Left cardiac atrium (tissue), 4 donors: ENCODE data around the gene MYO1F. TPM values are rescaled to one million over a fixed set of nuclear protein-coding genes. Genes with fewer than 3 reads are reported as not detected.
A peak's percentile ranks its signal among the peaks of the same experiment; 100 is the strongest.

Source experiments
- ATAC-seq, 2 donors: fragments of 200-7000 bp; cut with Tn5 transposase; one replicate each; pipeline ENCODE4 v1.9.1; 2020; ENCODE audit warnings: mild to moderate bottlenecking in 2 of 2, moderate library complexity in 2 of 2
- DNase-seq: peaks from one replicate; pipeline ENCODE4 v3.0.0-alpha.2; 2020
- intact Hi-C, 2 donors: fragments of 100-400 bp; cut with DNase I; formaldehyde crosslinking; loops; one replicate each; pipeline versions ENCODE4 v1.14.1 to v1.15.1; 2022 to 2023
- total RNA-seq, 2 donors: library from RNA; stranded (reverse); fragmentation: NEBNext Ultra II Directional; extraction: Animal tissue kit (Norgen Biotek cat#: 25700); gene quantifications; one replicate each; pipeline ENCODE4 v1.2.1, GENCODE V29; 2021
- donor health status: DM: no; HTN: yes; CAD: no.
- donor health status: DM: no; HTN: yes; CAD: no; lungs with severe emphysema.
- donor health status: DM: yes; HTN: yes; CAD: no.
- donor health status: Dilated cardiomyopathy.

The MYO1F gene
- total RNA-seq, 2 donors from 2014 or later = 13.2 to 19.5 TPM

GRCh38 chr19:8485561-8486371 is 91.5 kb downstream of the MYO1F start:
- ATAC-seq (no peak), DNase-seq (no peak)
- intact Hi-C loops = no loop called here

- ATAC-seq = peak in 1 of 2 donors; percentile 30
Measured at GRCh38 chr19:8484331-8484894, 92.8 kb downstream of the MYO1F start.

DNA sequence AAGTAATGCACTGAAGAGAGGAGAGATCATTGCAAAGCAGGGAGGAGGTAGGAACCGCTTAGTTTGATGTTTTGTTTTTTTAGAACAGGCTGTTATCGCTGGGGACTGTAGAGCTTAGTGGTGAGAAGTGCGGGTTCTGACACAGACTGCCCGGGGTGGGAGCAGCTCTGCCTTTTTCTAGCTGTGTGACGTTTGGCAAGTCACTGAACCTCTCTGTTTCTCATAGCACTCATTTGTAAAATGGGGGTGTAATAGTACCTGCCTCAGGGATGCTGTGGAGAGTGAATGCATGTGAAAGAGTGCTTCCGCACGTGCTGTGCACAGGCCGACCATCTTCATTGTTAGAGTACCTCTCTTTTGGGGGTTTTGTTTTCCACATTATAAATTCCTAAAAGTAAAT is 94.1 kb downstream of the MYO1F start:
- intact Hi-C loops = no loop called here
- no peak for DNase-seq

More at GRCh38 chr19:8484331-8484894, 92.8 kb downstream of the MYO1F start:
- DNase-seq = peak; percentile 63
- intact Hi-C loops = no loop called here

DNA sequence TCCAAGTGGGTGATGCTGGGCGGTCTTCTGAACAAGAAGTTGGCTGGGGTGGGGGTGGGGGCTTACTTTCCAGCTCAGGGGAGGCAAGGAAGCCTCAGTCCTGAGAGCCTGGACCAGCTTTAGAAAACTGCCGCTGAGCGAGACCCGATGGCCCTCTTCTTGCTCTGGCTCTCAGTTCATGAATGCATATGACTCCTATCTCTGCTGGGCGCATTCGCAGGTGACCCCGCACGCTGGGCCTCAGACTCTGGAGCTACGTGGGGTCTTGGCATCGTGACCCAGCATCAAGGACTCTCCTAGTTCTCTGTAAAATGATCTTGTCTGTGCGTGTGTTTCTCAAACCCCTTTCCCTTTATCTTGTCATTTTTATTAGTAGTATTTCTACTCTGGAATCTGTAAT is 94.5 kb downstream of the MYO1F start:
- DNase-seq (no peak), ATAC-seq (no peak)
- intact Hi-C loops = no loop called here

More for the DNA sequence above, 94.1 kb downstream of the MYO1F start:
- ATAC-seq = no peak

DNA sequence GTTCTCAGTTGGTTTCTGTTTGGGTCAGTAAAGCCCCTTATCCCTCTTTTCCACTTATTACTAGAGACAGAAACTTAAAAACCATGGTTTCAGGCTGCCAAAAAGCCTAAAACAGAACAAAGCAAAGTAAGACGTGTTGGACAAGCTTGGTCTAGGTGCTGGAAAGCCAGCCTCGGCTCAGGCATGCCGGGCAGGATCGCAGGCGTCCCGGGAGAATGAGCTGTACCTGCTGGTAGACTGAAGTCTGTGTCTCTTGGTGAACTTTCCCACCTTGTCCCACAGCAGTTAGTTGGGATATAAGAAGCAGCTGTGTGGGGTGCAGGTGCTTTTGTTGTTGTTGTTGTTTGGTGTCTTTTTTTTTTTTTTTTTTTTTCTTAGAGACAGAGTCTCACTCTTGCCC is 95.6 kb downstream of the MYO1F start:
- no peak for ATAC-seq
- intact Hi-C loops = no loop called here

GRCh38 chr19:8481201-8481600 is 96.0 kb downstream of the MYO1F start:
- intact Hi-C loops = no loop called here
- DNase-seq = no peak
- peak in 1 of 2 donors; percentile 6 for ATAC-seq

More for the DNA sequence above, 95.6 kb downstream of the MYO1F start:
- DNase-seq = no peak

DNA sequence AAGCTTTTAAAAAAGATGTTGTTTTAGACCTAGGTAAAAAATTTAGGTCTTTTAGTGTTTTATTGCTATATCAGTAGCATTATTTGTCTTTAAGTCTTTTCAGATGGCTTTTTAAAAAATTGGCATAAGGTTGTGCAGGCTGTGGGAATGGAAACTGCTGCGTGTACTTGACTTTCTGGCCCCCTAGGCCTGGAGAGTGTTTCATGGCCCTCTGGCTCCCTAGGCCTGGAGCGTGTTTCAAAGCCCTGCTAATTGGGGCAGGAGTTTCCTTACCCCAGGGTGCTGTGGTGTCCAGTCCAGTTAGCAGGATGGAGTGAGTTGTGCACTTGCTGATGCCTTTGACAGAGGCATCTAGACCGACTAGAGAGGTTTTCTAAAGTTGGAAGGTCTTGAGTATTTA is 98.6 kb downstream of the MYO1F start:
- no peak for DNase-seq
- intact Hi-C loops = no loop called here

DNA sequence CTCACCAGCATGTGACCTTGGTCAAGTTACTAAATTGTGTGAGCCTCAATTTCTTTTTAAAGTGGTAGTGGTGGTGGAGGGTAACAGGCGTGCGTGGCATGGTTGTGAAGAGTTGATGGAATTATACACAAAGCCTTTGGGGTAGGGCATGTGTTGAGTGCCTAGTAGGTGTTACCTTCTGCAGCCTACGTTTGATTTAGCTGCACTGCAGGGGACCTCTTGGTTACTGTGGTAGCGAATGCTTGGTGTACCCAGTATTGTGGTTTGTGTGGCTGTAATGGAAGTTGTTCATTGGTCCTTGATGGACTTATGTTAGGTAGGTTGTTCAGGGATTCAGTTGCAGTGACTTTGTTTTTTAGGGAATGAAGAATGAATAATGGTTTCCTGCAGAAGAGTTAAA is 99.4 kb downstream of the MYO1F start:
- intact Hi-C loops = no loop called here
- no peak for DNase-seq
- no peak for ATAC-seq

More for the DNA sequence above, 98.6 kb downstream of the MYO1F start:
- no peak for ATAC-seq

GRCh38 chr19:8476524-8476923 is 100.7 kb downstream of the MYO1F start:
- DNase-seq (no peak), ATAC-seq (peak; percentile 9 to 39)
- intact Hi-C loops = no loop called here

DNA sequence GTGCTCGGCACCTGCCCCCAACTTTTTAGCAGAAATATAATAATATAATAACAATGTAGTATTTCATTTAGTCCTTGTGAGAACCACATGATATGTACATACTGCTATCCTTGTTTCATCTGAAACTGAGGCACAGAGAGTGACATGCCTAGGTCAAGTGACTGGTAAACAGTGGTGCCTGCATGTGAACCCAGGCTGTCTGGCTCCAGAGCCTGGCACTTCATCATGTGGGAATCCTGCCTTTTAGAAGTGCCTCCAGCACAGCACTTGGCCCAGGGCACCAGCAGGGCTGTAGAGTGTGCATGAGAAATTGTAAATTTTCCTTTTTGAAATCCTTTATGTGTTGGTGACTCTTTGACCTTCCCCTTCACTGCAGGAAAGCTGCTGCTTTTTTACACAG is 102.2 kb downstream of the MYO1F start:
- DNase-seq (no peak), ATAC-seq (no peak)
- intact Hi-C loops = no loop called here

DNA sequence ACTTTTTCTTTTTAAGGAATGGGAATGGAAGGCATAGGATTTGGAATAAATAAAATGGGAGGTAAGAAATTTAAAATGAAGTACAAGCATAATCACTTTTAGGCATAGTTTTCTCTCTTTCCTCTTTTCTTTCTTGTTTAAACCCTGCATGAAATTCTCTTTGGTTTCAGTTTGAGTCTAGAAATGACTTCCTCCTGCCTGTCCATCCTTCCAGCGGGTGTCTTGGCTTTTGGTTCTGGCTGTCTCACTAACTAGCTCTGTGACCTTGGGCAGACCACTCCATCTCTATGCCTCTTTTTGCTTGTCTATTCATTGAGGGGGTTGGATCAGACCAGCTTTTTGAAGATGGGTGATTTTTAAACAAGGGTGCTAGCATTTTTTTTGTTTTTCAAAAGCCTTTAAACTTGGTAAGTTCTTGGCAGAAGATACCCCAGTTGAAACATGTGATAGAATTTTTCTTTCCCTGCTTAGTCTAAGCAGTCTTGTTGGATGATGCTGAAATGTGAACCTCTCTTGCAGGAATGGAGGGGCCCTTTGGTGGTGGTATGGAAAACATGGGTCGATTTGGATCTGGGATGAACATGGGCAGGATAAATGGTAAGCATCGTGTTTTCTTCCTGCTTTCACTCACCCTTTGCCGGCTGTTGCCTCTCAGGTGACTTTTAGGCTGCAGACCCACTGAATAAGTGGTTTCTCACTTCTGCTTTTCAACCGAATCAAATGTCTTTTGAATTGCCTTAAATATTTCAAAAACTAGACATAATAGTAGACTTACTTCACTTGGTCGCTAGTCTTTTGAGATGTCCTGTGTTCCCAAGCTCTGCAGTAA is 103.4 kb downstream of the MYO1F start:
- ATAC-seq (no peak), DNase-seq (no peak)
- intact Hi-C loops = no loop called here

Other genes starting within 250 kb of the MYO1F start
- gene KANK3, start 234.2 kb downstream of the MYO1F start, total RNA-seq = 10 to 100 TPM; 19.3 to 19.6 TPM
- gene ANGPTL4, start 213.3 kb downstream of the MYO1F start, total RNA-seq = 10 to 100 TPM; 16.3 to 81.6 TPM
- 100 to 1,000 TPM; 133 to 163 TPM for gene RAB11B, start 187.1 kb downstream of the MYO1F start, total RNA-seq
- 10 to 100 TPM; 81.1 to 87.8 TPM for gene MARCHF2, start 164.1 kb downstream of the MYO1F start, total RNA-seq
- 100 to 1,000 TPM; 102 to 126 TPM for gene HNRNPM, start 132.5 kb downstream of the MYO1F start, total RNA-seq
- gene PRAM1, start 74.8 kb downstream of the MYO1F start, total RNA-seq = 1 to 10 TPM; 1.0 to 1.4 TPM
- gene ZNF414, start 63.3 kb downstream of the MYO1F start, total RNA-seq = 10 to 100 TPM; 13.6 to 16.6 TPM
- 10 to 100 TPM; 10.8 to 12.4 TPM for gene ADAMTS10, start 33.3 kb upstream of the MYO1F start, total RNA-seq
- not detected for gene NFILZ, start 53.2 kb upstream of the MYO1F start, total RNA-seq
- not detected for gene ACTL9, start 121.4 kb upstream of the MYO1F start, total RNA-seq
- gene OR2Z1, start 144.2 kb upstream of the MYO1F start, total RNA-seq = not detected